ENCODE results near the gene PKP1. TPM values are rescaled to one million over a fixed set of nuclear protein-coding genes. Genes with fewer than 3 reads are reported as not detected.

Gene PKP1
- total RNA-seq, 1 donor from 2014 or later: 2.8 TPM

GRCh38 chr1:201286445-201286844 is 3.1 kb downstream of the PKP1 start:
- no peak for DNase-seq (ENCODE audit: low read depth)
- no peak overlapping the region for H3K4me3 ChIP-seq (ENCODE audit: low read depth, low read length)
- no peak for TF ChIP-seq CTCF (conservative IDR thresholded peaks at IDR 0.05; ENCODE audit: low read depth, low read length)

- no peak overlapping the region for H3K4me3 ChIP-seq (ENCODE audit: low read depth, low read length)
- no peak for DNase-seq (ENCODE audit: low read depth)
Observed at GRCh38 chr1:201288007-201288406, 4.7 kb downstream of the PKP1 start.

GRCh38 chr1:201288765-201289164 is 5.5 kb downstream of the PKP1 start:
- no peak for DNase-seq (ENCODE audit: low read depth)
- H3K4me3 ChIP-seq (ENCODE audit: low read depth, low read length): no peak overlapping the region

More at GRCh38 chr1:201288007-201288406, 4.7 kb downstream of the PKP1 start:
- TF ChIP-seq CTCF (conservative IDR thresholded peaks at IDR 0.05; ENCODE audit: low read depth, low read length): no peak

GRCh38 chr1:201290551-201290950 is 7.2 kb downstream of the PKP1 start:
- DNase-seq (ENCODE audit: low read depth): no peak
- no peak for TF ChIP-seq CTCF (conservative IDR thresholded peaks at IDR 0.05; ENCODE audit: low read depth, low read length)
- no peak overlapping the region for H3K4me3 ChIP-seq (ENCODE audit: low read depth, low read length)

More at GRCh38 chr1:201288765-201289164, 5.5 kb downstream of the PKP1 start:
- TF ChIP-seq CTCF (conservative IDR thresholded peaks at IDR 0.05; ENCODE audit: low read depth, low read length): no peak

- DNase-seq (ENCODE audit: low read depth): no peak
- H3K4me3 ChIP-seq (ENCODE audit: low read depth, low read length): no peak overlapping the region
- TF ChIP-seq CTCF (conservative IDR thresholded peaks at IDR 0.05; ENCODE audit: low read depth, low read length): no peak
Observed at GRCh38 chr1:201291916-201292315, 8.6 kb downstream of the PKP1 start.

GRCh38 chr1:201294876-201295275 is 11.6 kb downstream of the PKP1 start:
- DNase-seq (ENCODE audit: low read depth): no peak
- no peak for TF ChIP-seq CTCF (conservative IDR thresholded peaks at IDR 0.05; ENCODE audit: low read depth, low read length)
- H3K4me3 ChIP-seq (ENCODE audit: low read depth, low read length): no peak overlapping the region

- DNase-seq (ENCODE audit: low read depth): no peak
- TF ChIP-seq CTCF (conservative IDR thresholded peaks at IDR 0.05; ENCODE audit: low read depth, low read length): no peak
- no peak overlapping the region for H3K4me3 ChIP-seq (ENCODE audit: low read depth, low read length)
Observed at GRCh38 chr1:201295346-201295745, 12.0 kb downstream of the PKP1 start.

All from epithelial cell of proximal tubule (primary cell).